ENCODE measurements around the gene EFCAB3. TPM values are rescaled to one million over a fixed set of nuclear protein-coding genes. Genes with fewer than 3 reads are reported as not detected.
"Not testable (repeated sequence)": the region's sequence is repeated elsewhere in the genome, so short reads cannot be mapped to it uniquely, and the experiment has no call there.

The EFCAB3 gene
- total RNA-seq, result under 1 TPM in 1 of 2 donors, not detected in 1; 0.21 TPM

DNA sequence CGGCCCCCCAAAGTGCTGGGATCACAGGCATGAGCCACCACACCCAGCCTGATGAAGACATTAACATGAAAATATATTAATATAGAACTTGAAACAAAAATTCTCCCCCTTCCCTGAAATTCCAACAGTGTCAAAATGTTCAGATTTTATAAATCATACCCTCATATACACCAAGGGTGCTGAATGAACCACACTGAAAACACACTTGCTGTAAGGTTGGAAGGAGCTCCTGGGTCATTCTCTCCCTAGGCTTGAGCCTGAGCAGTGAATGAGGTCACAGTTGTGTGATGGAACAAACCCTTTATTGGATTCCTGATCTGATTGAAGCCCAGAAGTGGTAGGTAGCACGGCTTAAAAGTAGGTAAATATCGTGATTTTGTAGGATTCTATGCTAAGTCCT is at the start of gene EFCAB3:
Gene EFCAB3 (plus strand): TSS at position 301 of the 400 bp plus-strand sequence. CDS start 2,427 bp downstream, outside the sequence.
- Mint-ChIP-seq H3K4me3 (no peak within 1 kb of the TSS), H3K4me1 (no peaks in the 10 kb centered on the region), H3K9me3 (no peaks in the 10 kb centered on the region), H3K27ac (no peak within 1 kb of the TSS), H3K27me3 (peaks cover 24% of the 10 kb centered on the region), H3K36me3 (ENCODE audit: low read depth) (no peaks in the 10 kb centered on the region)
- ATAC-seq (replicated peaks), result no peak

DNA sequence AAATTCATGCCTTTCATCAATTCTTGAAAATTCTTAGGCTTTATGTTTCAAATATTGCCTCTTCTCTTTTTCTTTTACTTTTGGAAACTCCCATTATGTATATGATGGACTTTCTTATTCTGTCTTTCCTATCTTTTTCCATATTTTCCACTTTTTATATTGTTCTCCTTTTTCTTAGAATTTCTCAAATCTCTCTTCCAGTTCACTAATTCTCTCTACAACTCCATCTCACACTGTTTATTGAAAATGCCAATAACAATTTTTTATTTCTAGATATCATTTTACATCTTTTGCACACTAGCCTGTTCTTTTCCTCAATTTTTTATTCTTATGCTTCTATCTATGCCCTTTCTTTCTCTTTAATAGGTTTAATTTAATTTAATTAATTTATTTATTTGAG is 43.8 kb upstream of the EFCAB3 start:
- Mint-ChIP-seq H3K4me3 (no peak overlapping the region), H3K36me3 (ENCODE audit: low read depth) (no peaks in the 10 kb centered on the region), H3K27me3 (peaks cover 11% of the 10 kb centered on the region), H3K27ac (no peak overlapping the region), H3K4me1 (no peaks in the 10 kb centered on the region), H3K9me3 (peaks cover 5% of the 10 kb centered on the region)
- ATAC-seq (replicated peaks), result no peak

DNA sequence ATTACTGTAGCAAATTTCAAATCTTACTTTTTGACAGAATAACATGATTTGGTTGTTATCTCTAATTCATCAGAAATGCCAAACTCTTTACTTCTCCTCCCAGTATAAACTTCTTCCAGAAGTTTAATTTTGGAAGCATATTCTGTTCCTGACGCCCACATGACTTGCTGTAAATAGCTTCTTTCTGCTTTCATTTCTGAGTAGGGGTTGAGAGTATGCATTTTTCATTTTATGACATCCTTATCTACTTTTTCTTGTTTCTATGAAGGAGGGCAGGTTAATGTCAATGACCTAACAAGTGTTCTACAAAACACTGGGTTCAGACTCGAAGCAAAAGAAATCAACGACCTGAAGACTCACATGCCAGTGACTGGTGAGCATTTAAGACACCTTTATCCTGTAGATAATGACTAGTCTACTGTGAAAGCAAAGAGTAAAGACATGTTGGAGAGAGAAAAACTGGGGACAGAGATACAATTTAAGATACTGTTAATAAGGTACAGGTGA is 36.5 kb upstream of the EFCAB3 start:
- H3K27me3 Mint-ChIP-seq, result peaks cover 38% of the 10 kb centered on the region
- H3K9me3 Mint-ChIP-seq, result no peaks in the 10 kb centered on the region
- H3K36me3 Mint-ChIP-seq (ENCODE audit: low read depth), result no peaks in the 10 kb centered on the region
- H3K27ac Mint-ChIP-seq, result no peak overlapping the region
- ATAC-seq (replicated peaks), result no peak
- H3K4me1 Mint-ChIP-seq, result no peaks in the 10 kb centered on the region
- H3K4me3 Mint-ChIP-seq, result no peak overlapping the region

DNA sequence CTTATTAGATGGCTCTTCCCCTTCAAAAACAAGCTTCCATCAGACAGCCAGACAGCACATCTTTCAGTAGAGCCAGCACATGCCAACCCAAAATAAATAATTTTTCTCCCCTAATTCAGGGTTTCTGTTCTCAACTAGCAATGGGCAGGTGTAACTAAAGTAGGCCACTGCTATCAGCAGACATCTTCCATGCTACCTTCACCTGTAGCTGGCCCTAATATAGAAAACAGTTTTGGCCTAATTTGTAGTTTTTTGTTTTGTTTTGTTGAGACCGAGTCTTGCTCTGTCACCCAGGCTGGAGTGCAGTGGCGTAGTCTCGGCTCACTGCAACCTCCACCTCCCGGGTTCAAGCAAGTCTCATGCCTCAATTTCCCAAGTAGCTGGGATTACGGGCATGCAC is 29.2 kb upstream of the EFCAB3 start:
- Mint-ChIP-seq H3K4me1 (no peaks in the 10 kb centered on the region), H3K36me3 (ENCODE audit: low read depth) (no peaks in the 10 kb centered on the region), H3K9me3 (no peaks in the 10 kb centered on the region), H3K27me3 (peaks cover 43% of the 10 kb centered on the region), H3K27ac (no peak overlapping the region), H3K4me3 (no peak overlapping the region)
- no peak for ATAC-seq (replicated peaks)

DNA sequence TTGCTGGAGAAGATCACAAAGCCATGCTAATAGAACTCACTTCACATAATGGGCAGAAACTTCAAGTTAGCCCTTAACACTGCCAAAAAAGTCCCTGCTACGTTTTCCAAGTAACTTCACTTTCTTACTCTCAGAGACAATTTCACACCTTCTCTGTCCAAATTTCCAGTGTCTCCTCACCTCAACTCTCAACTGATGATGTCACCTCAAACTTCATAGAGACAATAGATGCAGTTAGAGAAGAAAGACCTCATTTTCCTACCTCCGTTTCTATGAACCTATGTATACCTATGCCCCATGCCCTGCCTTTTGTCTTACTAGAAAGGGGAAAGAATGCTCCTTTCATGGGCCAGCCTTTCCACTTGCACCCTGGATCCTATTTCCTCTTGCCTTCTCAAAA is 14.2 kb upstream of the EFCAB3 start:
- Mint-ChIP-seq H3K4me1 (no peaks in the 10 kb centered on the region), H3K4me3 (no peak overlapping the region), H3K36me3 (ENCODE audit: low read depth) (no peaks in the 10 kb centered on the region), H3K9me3 (no peaks in the 10 kb centered on the region), H3K27ac (no peak overlapping the region), H3K27me3 (peaks cover 8% of the 10 kb centered on the region)
- ATAC-seq (replicated peaks), result no peak

DNA sequence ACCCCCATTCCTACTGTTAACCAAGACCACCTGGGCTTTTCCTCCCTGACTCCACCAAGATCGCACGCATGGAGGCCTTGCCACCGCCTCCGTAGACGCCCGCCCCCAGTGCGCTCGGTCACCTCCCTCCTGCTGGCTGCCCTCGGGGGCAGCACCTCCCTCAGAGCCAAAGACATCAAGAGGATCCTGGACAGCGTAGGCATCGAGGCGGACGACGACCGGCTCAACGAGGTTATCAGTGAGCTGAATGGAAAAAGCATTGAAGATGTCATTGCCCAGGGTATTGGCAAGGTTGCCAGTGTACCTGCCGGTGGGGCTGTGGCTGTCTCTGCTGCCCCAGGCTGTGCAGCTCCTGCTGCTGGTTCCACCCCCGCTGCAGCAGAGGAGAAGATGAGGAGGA is 1.2 kb downstream of the EFCAB3 start:
- no peaks in the 10 kb centered on the region for H3K4me1 Mint-ChIP-seq
- no peaks in the 10 kb centered on the region for H3K9me3 Mint-ChIP-seq
- no peak overlapping the region for H3K27ac Mint-ChIP-seq
- ATAC-seq (replicated peaks), result no peak
- H3K4me3 Mint-ChIP-seq, result no peak overlapping the region
- peaks cover 23% of the 10 kb centered on the region for H3K27me3 Mint-ChIP-seq
- no peaks in the 10 kb centered on the region for H3K36me3 Mint-ChIP-seq (ENCODE audit: low read depth)

DNA sequence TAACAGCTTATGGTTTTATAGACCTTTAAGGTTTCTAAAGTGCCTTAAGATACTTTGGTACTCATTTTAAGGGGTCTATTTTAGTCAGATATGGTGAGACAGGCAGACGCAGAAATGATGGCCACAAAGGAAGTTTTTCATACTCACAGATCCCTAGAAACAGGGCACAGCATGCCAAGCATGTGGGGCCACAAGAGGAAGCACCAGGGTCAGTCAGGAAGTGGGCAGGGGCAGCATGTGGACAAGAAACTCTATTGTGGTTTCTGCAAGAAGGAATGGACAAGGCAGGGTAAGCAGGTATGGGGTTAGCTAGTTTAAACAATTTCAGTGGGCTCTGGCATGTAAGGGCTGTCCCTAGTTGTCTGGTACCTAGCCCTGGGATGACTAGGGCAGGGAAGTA is 8.5 kb downstream of the EFCAB3 start:
- Mint-ChIP-seq H3K4me1 (no peaks in the 10 kb centered on the region), H3K36me3 (ENCODE audit: low read depth) (no peaks in the 10 kb centered on the region), H3K9me3 (no peaks in the 10 kb centered on the region), H3K4me3 (no peak overlapping the region), H3K27me3 (peaks cover 12% of the 10 kb centered on the region), H3K27ac (no peak overlapping the region)
- ATAC-seq (replicated peaks), result no peak

DNA sequence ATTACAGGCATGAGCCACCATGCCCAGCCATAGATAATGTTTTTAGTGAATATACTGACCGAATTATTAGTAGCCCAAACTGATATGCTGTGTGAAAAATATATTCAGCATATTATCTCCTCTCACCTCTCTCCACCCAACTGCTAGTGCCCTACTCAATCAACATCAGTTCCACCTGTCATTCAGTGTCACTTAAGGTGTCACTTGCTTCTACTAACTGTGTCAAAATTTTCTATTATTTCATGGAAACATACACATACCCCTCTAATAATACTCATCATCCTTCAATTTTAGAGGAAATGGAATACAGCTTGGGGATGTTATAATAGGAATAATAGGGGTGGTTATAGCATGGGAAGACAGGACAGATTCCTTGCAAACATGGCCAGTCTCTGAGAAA is 12.6 kb downstream of the EFCAB3 start:
- H3K9me3 Mint-ChIP-seq, result no peaks in the 10 kb centered on the region
- H3K4me1 Mint-ChIP-seq, result no peaks in the 10 kb centered on the region
- no peak overlapping the region for H3K27ac Mint-ChIP-seq
- ATAC-seq (replicated peaks), result no peak
- no peaks in the 10 kb centered on the region for H3K36me3 Mint-ChIP-seq (ENCODE audit: low read depth)
- peaks cover 8% of the 10 kb centered on the region for H3K27me3 Mint-ChIP-seq
- no peak overlapping the region for H3K4me3 Mint-ChIP-seq

DNA sequence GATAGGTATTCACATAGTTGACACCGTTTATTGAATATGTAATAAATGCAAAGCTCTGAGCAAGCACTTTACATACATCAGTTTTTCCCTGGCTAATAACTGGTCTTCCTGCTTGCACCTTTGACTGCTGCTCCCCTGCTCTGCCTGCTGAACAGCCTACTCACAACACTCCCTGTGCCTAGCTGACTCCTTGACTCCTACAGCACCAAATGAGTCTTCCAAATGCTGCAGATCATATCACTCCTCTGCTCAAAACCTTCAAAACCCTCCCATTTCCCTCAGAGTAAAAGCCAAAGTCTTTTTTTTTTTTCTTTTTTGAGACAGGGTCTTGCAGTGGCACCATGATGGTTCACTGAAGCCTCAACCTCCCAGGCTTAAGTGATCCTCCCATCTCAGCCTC is 18.5 kb downstream of the EFCAB3 start:
- Mint-ChIP-seq H3K27me3 (peaks cover 16% of the 10 kb centered on the region), H3K4me3 (no peak overlapping the region), H3K36me3 (ENCODE audit: low read depth) (no peaks in the 10 kb centered on the region), H3K27ac (no peak overlapping the region), H3K9me3 (no peaks in the 10 kb centered on the region), H3K4me1 (no peaks in the 10 kb centered on the region)
- ATAC-seq (replicated peaks), result no peak

DNA sequence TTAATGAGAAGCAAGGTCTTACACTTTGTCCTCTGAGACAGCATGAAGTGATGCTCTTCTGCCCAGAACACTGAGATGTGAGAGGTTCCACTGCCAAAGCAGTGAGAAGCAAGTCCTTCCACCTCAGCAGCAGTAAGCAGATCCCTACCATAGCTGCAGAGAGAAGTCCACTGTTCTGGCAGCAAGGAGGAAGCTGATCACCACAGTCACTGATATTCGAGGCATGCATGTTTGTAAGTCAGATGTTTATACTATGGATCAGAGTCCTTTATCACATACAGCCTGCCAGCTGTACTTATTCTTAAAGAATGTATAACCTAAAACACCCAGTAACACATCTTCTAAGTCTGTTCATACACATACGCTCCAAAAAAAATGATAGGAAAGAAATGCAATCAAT is 25.1 kb downstream of the EFCAB3 start:
- Mint-ChIP-seq H3K4me3 (no peak overlapping the region), H3K27ac (no peak overlapping the region), H3K36me3 (ENCODE audit: low read depth) (no peaks in the 10 kb centered on the region), H3K9me3 (no peaks in the 10 kb centered on the region), H3K27me3 (peaks cover 19% of the 10 kb centered on the region), H3K4me1 (no peaks in the 10 kb centered on the region)
- ATAC-seq (replicated peaks), result no peak

DNA sequence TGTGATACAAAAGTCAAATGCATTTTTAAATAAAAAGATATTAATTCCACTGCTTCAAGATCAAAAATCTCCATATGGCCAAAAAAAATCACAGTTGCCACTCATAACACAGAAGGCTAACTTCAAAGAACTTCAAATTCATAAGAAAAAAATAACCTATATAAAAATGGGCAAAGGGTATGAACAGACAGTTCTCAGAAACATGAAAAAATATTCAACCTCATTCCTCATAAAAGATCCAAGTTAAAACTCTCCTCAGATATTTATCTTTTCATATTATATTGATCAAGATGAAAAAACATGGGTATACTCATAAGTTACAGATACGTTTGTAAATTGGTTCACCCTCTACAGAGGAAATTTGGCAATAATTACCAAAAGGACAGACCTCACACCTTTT is 32.7 kb downstream of the EFCAB3 start:
- H3K36me3 Mint-ChIP-seq (ENCODE audit: low read depth); H3K4me1 Mint-ChIP-seq; H3K9me3 Mint-ChIP-seq; H3K27ac Mint-ChIP-seq; H3K4me3 Mint-ChIP-seq; ATAC-seq (replicated peaks): not testable (repeated sequence)
- H3K27me3 Mint-ChIP-seq, result peaks cover 24% of the 10 kb centered on the region

DNA sequence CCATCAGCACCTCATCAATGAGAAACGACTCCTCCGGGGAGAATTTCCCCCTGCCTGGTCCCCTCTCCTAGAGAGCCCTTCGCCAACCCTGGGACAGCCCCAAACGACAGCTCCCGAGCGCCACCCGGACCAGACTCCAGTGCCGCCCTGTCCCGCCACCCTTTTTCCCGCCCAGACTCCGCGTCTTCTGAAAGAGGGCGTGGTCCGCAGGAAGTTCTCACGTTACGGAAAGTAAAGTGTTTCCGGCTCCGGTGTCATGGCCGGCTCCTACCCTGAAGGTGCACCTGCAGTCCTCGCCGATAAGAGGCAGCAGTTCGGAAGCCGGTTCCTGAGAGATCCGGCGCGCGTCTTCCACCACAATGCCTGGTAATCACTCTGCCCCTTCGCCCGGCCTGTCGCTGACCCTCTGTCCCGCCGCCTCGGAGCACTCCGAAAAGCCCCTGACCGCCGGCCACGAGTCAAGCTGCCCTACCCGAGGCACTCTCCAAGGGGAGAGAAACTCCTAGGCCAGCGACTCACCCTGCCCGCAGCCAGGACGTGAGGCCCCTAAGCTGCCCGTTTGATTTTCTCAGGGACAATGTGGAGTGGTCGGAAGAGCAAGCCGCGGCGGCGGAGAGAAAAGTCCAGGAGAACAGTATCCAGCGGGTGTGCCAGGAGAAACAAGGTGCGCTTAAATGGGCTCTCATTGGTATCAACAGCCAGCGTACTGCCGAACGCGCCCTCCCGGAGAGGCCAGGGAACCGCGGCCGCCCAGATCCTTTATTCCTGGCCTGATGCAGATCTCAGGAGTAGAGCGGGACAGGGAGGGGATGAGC is 43.5 kb downstream of the EFCAB3 start, which contains the start of gene METTL2A:
Gene METTL2A (plus strand): TSS at position 251 of the 815 bp plus-strand sequence. CDS start 6 bp downstream, at position 257.
- Mint-ChIP-seq H3K36me3 (ENCODE audit: low read depth) (peaks cover 33% of the 10 kb centered on the region), H3K4me1 (peaks cover 14% of the 10 kb centered on the region)

DNA sequence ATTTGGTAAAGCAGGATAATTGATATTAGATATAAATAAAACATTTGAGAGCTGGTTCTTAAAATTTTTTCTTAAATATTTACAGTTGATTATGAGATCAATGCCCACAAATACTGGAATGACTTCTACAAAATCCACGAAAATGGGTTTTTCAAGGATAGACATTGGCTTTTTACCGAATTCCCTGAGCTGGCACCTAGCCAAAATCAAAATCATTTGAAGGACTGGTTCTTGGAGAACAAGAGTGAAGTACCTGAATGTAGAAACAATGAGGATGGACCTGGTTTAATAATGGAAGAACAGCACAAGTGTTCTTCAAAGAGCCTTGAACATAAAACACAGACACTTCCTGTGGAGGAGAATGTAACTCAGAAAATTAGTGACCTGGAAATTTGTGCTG is 45.9 kb downstream of the EFCAB3 start:
- not testable (repeated sequence) for H3K9me3 Mint-ChIP-seq; H3K27ac Mint-ChIP-seq; H3K27me3 Mint-ChIP-seq; H3K4me3 Mint-ChIP-seq; ATAC-seq (replicated peaks)
- peaks cover 14% of the 10 kb centered on the region for H3K4me1 Mint-ChIP-seq
- peaks cover 54% of the 10 kb centered on the region for H3K36me3 Mint-ChIP-seq (ENCODE audit: low read depth)

More for the DNA sequence above, 43.5 kb downstream of the EFCAB3 start, which contains the start of gene METTL2A:
- Mint-ChIP-seq H3K4me3 (peak within 1 kb of the TSS; percentile 99), H3K27ac (peak within 1 kb of the TSS; percentile 92)
- H3K9me3 Mint-ChIP-seq, H3K27me3 Mint-ChIP-seq: not testable (repeated sequence)
- ATAC-seq (replicated peaks), result peak; percentile 98

DNA sequence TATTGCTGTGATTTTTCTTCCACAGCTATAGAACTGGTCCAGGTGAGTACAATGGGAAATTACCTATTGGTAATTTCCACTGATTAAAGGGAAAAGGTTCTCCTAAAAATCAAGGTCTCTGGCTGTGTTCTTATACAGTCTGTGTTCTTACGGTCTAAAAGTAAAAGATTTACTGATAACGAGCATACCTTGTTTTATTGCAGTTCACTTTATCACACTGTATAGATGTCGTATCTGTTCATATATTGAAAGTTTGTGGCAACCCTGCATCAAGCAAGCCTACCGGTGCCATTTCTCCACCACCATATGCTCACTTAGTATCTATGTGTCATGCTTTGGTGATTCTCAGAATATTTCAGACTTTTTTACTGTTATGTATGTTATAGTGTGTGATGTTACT is 54.9 kb downstream of the EFCAB3 start:
- H3K27me3 Mint-ChIP-seq; H3K9me3 Mint-ChIP-seq; H3K4me3 Mint-ChIP-seq; H3K4me1 Mint-ChIP-seq; H3K27ac Mint-ChIP-seq; ATAC-seq (replicated peaks): not testable (repeated sequence)
- peaks cover 70% of the 10 kb centered on the region for H3K36me3 Mint-ChIP-seq (ENCODE audit: low read depth)

DNA sequence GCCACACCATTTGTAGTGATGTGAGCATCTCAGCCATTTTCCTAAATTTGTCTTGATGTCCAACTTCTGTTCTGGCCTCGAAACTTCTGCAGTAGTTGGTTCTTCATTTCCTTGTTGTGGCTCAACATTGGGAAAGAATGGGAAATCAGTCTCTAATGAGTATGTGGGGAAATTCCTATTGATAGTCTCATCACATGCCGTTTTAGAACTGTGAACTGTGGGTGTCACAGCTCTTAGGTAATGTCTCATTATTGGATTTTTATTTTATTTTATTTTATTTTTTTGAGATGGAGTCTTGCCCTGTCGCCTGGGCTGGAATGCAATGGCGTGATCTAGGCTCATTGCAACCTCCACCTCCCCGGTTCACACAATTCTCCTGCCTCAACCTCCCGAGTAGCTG is 60.8 kb downstream of the EFCAB3 start:
- H3K4me1 Mint-ChIP-seq; H3K27ac Mint-ChIP-seq; H3K4me3 Mint-ChIP-seq; ATAC-seq (replicated peaks); H3K27me3 Mint-ChIP-seq; H3K9me3 Mint-ChIP-seq: not testable (repeated sequence)
- peaks cover 82% of the 10 kb centered on the region for H3K36me3 Mint-ChIP-seq (ENCODE audit: low read depth)
